H4 (cell line): ENCODE data around the gene NUFIP1. TPM values are rescaled to one million over a fixed set of nuclear protein-coding genes. Genes with fewer than 3 reads are reported as not detected.
A peak's percentile ranks its signal among the peaks of the same experiment; 100 is the strongest.
"Not testable (repeated sequence)": the region's sequence is repeated elsewhere in the genome, so short reads cannot be mapped to it uniquely, and the experiment has no call there.

Experiments used
- DNase-seq: peaks from one replicate; pipeline ENCODE4 v3.0.0-alpha.2; 2015; ENCODE audit warnings: low spot score
- total RNA-seq: library from RNA; depleted of rRNA; stranded (reverse); fragments of >200 nt; shearing (Covaris generic); gene quantifications from 2 replicates; pipeline ENCODE4 v1.2.3, GENCODE V29; 2014

The NUFIP1 gene
- total RNA-seq, 1 experiment from 2014 or later = 3.9 TPM

- DNase-seq = peak; percentile 16
Observed at GRCh38 chr13:44969551-44970484, 19.5 kb downstream of the NUFIP1 start.

GRCh38 chr13:44968434-44968815 is 20.8 kb downstream of the NUFIP1 start:
- DNase-seq = no peak

GRCh38 chr13:44967704-44968433 is 21.4 kb downstream of the NUFIP1 start:
- DNase-seq = no peak

- DNase-seq = no peak
Observed at GRCh38 chr13:44961997-44962396, 27.3 kb downstream of the NUFIP1 start.

GRCh38 chr13:44955406-44955805 is 33.9 kb downstream of the NUFIP1 start:
- DNase-seq = no peak

- DNase-seq = no peak
Observed at GRCh38 chr13:44954224-44954623, 35.0 kb downstream of the NUFIP1 start.

- no peak for DNase-seq
Observed at GRCh38 chr13:44952671-44953070, 36.6 kb downstream of the NUFIP1 start.

- no peak for DNase-seq
Observed at GRCh38 chr13:44951184-44951583, 38.1 kb downstream of the NUFIP1 start.

GRCh38 chr13:44943411-44943810 is 45.9 kb downstream of the NUFIP1 start:
- DNase-seq = not testable (repeated sequence)

GRCh38 chr13:44938854-44939253 is 50.4 kb downstream of the NUFIP1 start:
- DNase-seq = no peak

GRCh38 chr13:44936246-44936645 is 53.0 kb downstream of the NUFIP1 start:
- no peak for DNase-seq

- peak; percentile 14 for DNase-seq
Observed at GRCh38 chr13:44934724-44935123, 54.5 kb downstream of the NUFIP1 start.

GRCh38 chr13:44932850-44933251 is 56.4 kb downstream of the NUFIP1 start:
- DNase-seq = no peak

- no peak for DNase-seq
Observed at GRCh38 chr13:44932171-44932849, 57.0 kb downstream of the NUFIP1 start.

- peak; percentile 23 for DNase-seq
Observed at GRCh38 chr13:44930963-44931623, 58.2 kb downstream of the NUFIP1 start.

- no peak for DNase-seq
Observed at GRCh38 chr13:44930280-44930679, 59.0 kb downstream of the NUFIP1 start.

GRCh38 chr13:44929692-44930091 is 59.6 kb downstream of the NUFIP1 start:
- no peak for DNase-seq

GRCh38 chr13:44927968-44928367 is 61.3 kb downstream of the NUFIP1 start:
- DNase-seq = no peak

GRCh38 chr13:44921931-44922758 is 67.1 kb downstream of the NUFIP1 start:
- peak; percentile 62 for DNase-seq

- DNase-seq = no peak
Observed at GRCh38 chr13:44921246-44921877, 67.9 kb downstream of the NUFIP1 start.
